ENCODE data around the gene CLDN6. TPM values are rescaled to one million over a fixed set of nuclear protein-coding genes. Genes with fewer than 3 reads are reported as not detected.
A peak's percentile ranks its signal among the peaks of the same experiment; 100 is the strongest.

The CLDN6 gene, protein sequence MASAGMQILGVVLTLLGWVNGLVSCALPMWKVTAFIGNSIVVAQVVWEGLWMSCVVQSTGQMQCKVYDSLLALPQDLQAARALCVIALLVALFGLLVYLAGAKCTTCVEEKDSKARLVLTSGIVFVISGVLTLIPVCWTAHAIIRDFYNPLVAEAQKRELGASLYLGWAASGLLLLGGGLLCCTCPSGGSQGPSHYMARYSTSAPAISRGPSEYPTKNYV
- total RNA-seq, result not detected
- polyA plus RNA-seq, result not detected
- 0 reads per million in 6 experiments for total RNA-seq

DNA sequence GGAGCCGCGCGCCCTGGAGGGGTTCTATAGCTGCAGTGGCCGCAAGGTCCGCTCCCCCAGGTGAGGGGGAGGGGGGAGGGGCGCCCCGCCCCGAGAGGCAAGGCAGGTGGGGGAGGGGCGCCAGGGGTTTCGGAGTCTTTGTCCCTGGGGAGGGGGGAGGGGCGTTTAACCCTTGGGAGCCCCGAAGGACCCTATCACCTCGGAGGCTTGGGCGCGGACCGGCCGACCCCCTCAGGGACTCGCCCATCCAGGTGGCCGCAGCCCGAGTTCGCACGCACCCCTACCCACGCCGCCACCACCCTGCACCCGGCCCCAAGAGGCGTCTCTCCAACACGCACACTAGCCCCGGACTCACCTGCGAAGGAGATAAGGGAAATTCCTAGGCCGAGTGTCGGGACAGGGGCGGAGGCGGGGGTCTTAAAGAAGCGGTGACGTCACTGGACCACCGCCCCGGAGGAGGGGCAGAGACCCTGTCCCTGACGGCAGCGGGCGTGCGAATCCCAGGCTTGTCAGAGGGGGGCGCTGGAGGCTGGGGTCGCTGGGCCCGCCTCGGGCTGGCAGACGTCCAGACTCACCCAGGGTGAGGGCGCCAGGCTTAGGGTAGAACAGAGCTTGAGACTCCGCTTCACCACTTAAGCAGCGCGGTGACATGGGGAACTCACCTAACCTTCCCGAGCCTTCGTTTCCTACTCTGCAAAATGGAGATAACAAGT is at the start of gene CLDN6:
Gene CLDN6 (minus strand): TSS at position 390 of the 713 bp plus-strand sequence. CDS start 2,162 bp downstream, outside the sequence.
- POLR2A ChIA-PET, result interaction anchor here (1.3 to 15.2 kb wide), 2 partner anchors 10 kb away, joined by 3 to 170 read pairs; partner anchors contain the start of gene CLDN9
- peak within 1 kb of the TSS in 7 of 10 donors; percentile 20 to 52 (median 35) for H3K4me3 Mint-ChIP-seq
- H3K9me3 Mint-ChIP-seq, result no peaks in the 10 kb centered on the region
- H3K27ac Mint-ChIP-seq, result peak within 1 kb of the TSS in 1 of 10 donors; percentile 43
- ATAC-seq, result no peak
- DNase-seq, result peak in 1 of 10 donors; percentile 63
- peaks cover 0 to 7% (median 1%) of the 10 kb centered on the region in 5 donors for H3K27me3 Mint-ChIP-seq
- peaks cover 17 to 45% (median 36%) of the 10 kb centered on the region in 4 donors for H3K4me1 Mint-ChIP-seq
- no peaks in the 10 kb centered on the region for H3K36me3 Mint-ChIP-seq

GRCh38 chr16:3066440-3066748 is 48.4 kb upstream of the CLDN6 start:
- H3K9me3 Mint-ChIP-seq, result no peaks in the 10 kb centered on the region
- DNase-seq, result no peak
- H3K4me3 Mint-ChIP-seq, result peak overlapping the region; percentile 97 to 100 (median 100)
- peaks cover 7 to 36% (median 9%) of the 10 kb centered on the region in 3 donors for H3K36me3 Mint-ChIP-seq
- POLR2A ChIA-PET, result interaction anchor here (0.6 to 17.1 kb wide), 13 partner anchors 7 to 391 kb away, joined by 3 to 278 read pairs (median 11); partner anchors contain the start of genes ZNF213 and ZSCAN10
- peak in 1 of 2 donors; percentile 12 for ATAC-seq
- H3K27ac Mint-ChIP-seq, result peak overlapping the region; percentile 97 to 100 (median 98)
- H3K27me3 Mint-ChIP-seq, result no peaks in the 10 kb centered on the region
- H3K4me1 Mint-ChIP-seq, result peaks cover 33 to 75% (median 72%) of the 10 kb centered on the region in 4 donors

DNA sequence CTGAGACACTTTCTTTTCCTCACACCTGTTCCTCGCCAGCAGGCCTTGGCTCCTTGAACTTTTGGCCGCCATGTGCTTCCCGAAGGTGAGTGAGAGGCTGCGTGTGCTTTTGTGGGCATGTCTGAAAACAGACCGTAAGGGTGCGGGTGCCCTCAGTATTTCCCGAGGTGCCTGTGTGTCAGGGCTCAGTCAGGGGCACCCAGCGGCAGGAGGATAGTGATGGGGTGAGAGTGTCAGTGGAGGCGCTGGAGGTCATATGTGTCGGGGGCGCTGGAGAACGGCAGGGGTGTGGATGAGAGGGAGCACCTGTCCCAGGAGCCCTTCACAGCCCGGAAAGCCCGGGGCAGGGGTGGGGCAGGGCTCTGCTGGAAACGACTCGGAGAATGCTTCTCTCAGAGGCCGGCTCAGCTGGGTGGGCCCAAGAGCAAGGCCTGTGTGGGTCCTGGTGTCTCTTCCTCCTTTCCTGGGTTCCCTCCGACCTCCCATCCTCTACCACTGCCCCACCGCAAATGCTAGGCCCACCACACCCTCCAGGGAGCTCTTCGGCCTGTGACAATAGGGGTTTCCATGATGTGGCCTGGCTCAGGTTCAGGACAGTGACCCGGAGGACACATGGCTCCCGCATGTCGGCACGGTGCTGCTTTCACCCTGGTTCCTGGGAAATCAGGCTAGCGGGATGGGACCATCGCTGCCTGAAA is 47.9 kb upstream of the CLDN6 start:
- Mint-ChIP-seq H3K36me3 (peaks cover 7 to 36% (median 9%) of the 10 kb centered on the region in 3 donors), H3K27ac (peak overlapping the region; percentile 97 to 100 (median 98)), H3K4me3 (peak overlapping the region; percentile 97 to 100 (median 100)), H3K9me3 (no peaks in the 10 kb centered on the region), H3K27me3 (no peaks in the 10 kb centered on the region), H3K4me1 (peaks cover 30 to 72% (median 68%) of the 10 kb centered on the region in 4 donors)
- DNase-seq (peak in 3 of 10 donors; percentile 26 to 47 (median 40)), ATAC-seq (peak; percentile 51 to 54)
- POLR2A ChIA-PET, result interaction anchor here (0.6 to 17.1 kb wide), 18 partner anchors 7 to 391 kb away, joined by 3 to 278 read pairs (median 6); partner anchors contain the start of genes ZNF213 and ZSCAN10

DNA sequence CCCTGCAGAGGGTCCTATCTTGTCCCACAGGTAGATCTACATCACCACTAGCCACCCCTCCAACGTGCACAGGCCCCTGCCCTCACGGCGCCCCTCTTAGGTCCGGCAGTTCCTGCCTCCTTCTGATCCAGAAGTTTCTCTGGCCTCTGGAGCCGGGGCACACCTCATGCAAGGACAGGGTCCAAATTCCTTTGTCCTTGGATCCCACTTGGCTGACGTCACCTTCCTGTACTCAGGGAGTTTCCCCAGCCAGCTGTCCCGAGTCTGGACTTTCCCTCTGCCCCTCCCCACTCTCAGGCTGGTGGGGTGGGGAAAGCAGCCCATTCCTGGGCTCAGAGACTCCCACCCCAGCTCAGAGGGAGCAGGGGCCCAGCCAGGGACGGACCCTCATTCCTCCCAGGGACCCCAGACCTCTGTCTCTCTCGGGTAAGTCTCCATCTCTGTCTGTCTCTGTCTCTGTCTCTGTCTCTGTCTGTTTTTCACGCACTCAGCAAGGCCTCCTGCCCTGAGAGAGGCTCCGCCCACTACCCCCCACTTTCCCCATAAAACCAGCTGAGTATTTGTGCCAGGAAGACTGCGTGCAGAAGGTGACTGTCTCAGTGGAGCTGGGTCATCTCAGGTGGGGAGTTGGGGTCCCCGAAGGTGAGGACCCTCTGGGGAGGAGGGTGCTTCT is 47.2 kb upstream of the CLDN6 start, which contains the start of gene IL32:
Gene IL32 (plus strand): TSS at position 572 of the 673 bp plus-strand sequence. CDS start 172 bp downstream, outside the sequence.
- ATAC-seq (peak; percentile 55), DNase-seq (peak in 9 of 10 donors; percentile 38 to 73 (median 59))
- Mint-ChIP-seq H3K36me3 (peaks cover 7 to 33% (median 9%) of the 10 kb centered on the region in 3 donors), H3K27me3 (no peaks in the 10 kb centered on the region), H3K27ac (peak within 1 kb of the TSS; percentile 97 to 100 (median 98)), H3K9me3 (no peaks in the 10 kb centered on the region), H3K4me3 (peak within 1 kb of the TSS; percentile 97 to 100 (median 100)), H3K4me1 (peaks cover 29 to 69% (median 63%) of the 10 kb centered on the region in 4 donors)
- POLR2A ChIA-PET, result interaction anchor here (0.6 to 17.1 kb wide), 12 partner anchors 9 to 94 kb away, joined by 3 to 278 read pairs (median 8); partner anchors contain the start of genes ZNF213 and ZSCAN10

GRCh38 chr16:3063625-3064386 is 45.8 kb upstream of the CLDN6 start:
- no peak for DNase-seq
- peaks cover 7 to 21% (median 9%) of the 10 kb centered on the region in 3 donors for H3K36me3 Mint-ChIP-seq
- no peaks in the 10 kb centered on the region for H3K9me3 Mint-ChIP-seq
- ATAC-seq, result no peak
- H3K27ac Mint-ChIP-seq, result peak overlapping the region; percentile 94 to 100 (median 98)
- POLR2A ChIA-PET, result interaction anchor here (0.6 to 17.1 kb wide), 12 partner anchors 8 to 97 kb away, joined by 3 to 278 read pairs (median 9); partner anchors contain the start of genes MMP25, ZNF213 and ZSCAN10
- no peaks in the 10 kb centered on the region for H3K27me3 Mint-ChIP-seq
- H3K4me1 Mint-ChIP-seq, result peaks cover 26 to 65% (median 57%) of the 10 kb centered on the region in 4 donors
- H3K4me3 Mint-ChIP-seq, result peak overlapping the region; percentile 62 to 100 (median 99)

GRCh38 chr16:3062553-3062952 is 44.6 kb upstream of the CLDN6 start:
- Mint-ChIP-seq H3K9me3 (no peaks in the 10 kb centered on the region), H3K27ac (peak overlapping the region in 7 of 10 donors; percentile 7 to 100 (median 91)), H3K27me3 (no peaks in the 10 kb centered on the region), H3K36me3 (peaks cover 7 to 10% (median 9%) of the 10 kb centered on the region in 3 donors), H3K4me1 (peaks cover 21 to 60% (median 48%) of the 10 kb centered on the region in 4 donors), H3K4me3 (no peak overlapping the region)
- POLR2A ChIA-PET, result interaction anchor here (0.7 to 17.1 kb wide), 5 partner anchors 9 to 1291 kb away, joined by 3 to 278 read pairs (median 155); partner anchors contain the start of genes ZNF213 and ZSCAN10
- no peak for ATAC-seq
- no peak for DNase-seq

DNA sequence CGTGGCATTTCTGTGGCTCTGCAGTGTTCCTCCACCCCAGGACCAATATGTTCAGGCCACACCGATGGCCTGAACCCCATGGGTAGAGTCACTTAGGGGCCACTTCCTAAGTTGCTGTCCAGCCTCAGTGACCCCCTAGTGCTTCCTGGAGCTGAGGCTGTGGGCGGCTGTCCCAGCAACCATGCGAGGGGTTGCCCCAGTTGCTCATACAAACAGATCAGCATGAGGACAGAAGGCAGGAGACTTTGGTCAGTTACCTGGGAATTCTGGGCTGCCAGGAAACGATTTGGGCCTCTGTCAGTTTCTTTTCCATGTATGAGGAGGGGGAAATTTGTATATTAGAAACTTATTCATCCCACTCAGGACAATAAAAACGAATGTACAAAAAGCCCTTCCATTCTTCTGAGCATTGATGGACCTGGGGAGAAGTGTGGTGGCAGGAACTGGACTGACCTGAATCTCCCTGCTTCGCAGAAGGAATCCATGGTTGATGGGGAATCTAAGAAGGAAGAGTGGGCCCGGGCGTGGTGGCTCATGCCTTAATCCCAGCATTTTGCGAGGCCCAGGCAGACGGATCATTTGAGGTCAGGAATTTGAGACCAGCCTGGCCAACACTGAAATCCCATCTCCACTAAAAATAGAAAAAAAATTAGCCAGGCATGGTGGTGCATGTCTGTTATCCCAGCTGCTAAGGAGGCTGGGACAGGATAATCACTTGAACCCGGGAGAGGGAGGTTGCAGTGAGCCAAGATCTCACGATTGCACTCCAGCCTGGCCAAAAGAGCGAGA is 42.5 kb upstream of the CLDN6 start:
- ATAC-seq (no peak), DNase-seq (no peak)
- Mint-ChIP-seq H3K27ac (peak overlapping the region in 9 of 10 donors; percentile 52 to 95 (median 92)), H3K9me3 (no peaks in the 10 kb centered on the region), H3K27me3 (no peaks in the 10 kb centered on the region), H3K4me3 (peak overlapping the region; percentile 82 to 92 (median 84)), H3K4me1 (peaks cover 18 to 64% (median 52%) of the 10 kb centered on the region in 4 donors), H3K36me3 (peaks cover under 1 to 5% (median under 1%) of the 10 kb centered on the region in 3 donors)
- POLR2A ChIA-PET, result interaction anchor here (0.7 to 15.7 kb wide), 15 partner anchors 8 to 106 kb away, joined by 3 to 278 read pairs (median 8); partner anchors contain the start of genes MMP25, ZNF213 and ZSCAN10

- Mint-ChIP-seq H3K9me3 (no peaks in the 10 kb centered on the region), H3K4me3 (peak overlapping the region; percentile 82 to 92 (median 84)), H3K27me3 (no peaks in the 10 kb centered on the region), H3K4me1 (peaks cover 20 to 64% (median 53%) of the 10 kb centered on the region in 4 donors), H3K27ac (peak overlapping the region; percentile 84 to 95 (median 92)), H3K36me3 (peaks cover 0 to 6% (median 0%) of the 10 kb centered on the region in 3 donors)
- POLR2A ChIA-PET, result interaction anchor here (0.6 to 15.7 kb wide), 20 partner anchors 9 to 400 kb away, joined by 3 to 278 read pairs (median 6); partner anchors contain the start of genes MMP25, ZNF213 and ZSCAN10
- ATAC-seq (no peak), DNase-seq (no peak)
These were observed 41.8 kb upstream of the CLDN6 start for GRCh38 chr16:3059723-3060242.

DNA sequence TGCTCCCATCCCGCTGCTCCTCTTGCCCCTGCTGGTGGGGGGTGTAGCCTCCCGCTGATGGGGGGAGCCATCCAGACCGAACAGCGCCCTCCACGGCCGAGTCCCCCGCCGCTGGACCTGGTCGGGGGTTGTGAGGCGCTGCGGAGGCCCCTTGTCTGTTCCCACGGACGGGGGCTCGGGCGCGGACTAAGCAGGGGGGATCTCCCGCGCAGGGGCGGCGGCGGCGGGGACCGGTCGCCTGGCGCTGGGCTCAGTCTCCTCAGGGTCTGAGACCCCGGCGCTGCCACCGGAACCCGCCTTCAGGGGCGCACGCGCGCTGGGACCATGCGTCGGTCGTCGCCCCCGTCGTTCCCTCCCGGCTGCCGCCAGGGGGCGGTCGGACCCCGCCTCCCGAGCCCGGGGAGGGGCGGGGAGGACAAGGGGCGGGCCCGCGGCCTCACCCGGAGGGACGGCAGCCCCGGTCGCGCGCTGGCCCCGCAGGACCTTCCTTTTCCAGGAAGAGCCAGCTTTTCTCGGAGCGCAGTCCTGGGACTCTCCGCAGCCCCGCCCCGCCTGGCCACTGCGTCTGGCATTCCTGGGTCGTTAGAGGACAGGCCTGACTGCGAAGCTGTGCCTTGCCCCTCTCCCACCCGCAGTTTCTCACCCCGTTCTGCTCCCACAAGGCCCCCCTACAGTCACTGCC is 41.2 kb upstream of the CLDN6 start:
- Mint-ChIP-seq H3K27ac (peak overlapping the region; percentile 84 to 95 (median 92)), H3K27me3 (no peaks in the 10 kb centered on the region), H3K4me1 (peaks cover 23 to 64% (median 55%) of the 10 kb centered on the region in 4 donors), H3K4me3 (peak overlapping the region; percentile 83 to 95 (median 88)), H3K9me3 (no peaks in the 10 kb centered on the region), H3K36me3 (peaks cover 0 to 10% (median 0%) of the 10 kb centered on the region in 3 donors)
- DNase-seq (peak; percentile 75 to 93 (median 90)), ATAC-seq (peak; percentile 90)
- POLR2A ChIA-PET, result interaction anchor here (0.6 to 15.7 kb wide), 28 partner anchors 10 to 1214 kb away, joined by 3 to 278 read pairs (median 6); partner anchors contain the start of genes MMP25, TFAP4, ZNF213 and ZNF263

Measured in naive thymus-derived CD8-positive, alpha-beta T cell (primary cell).